K562 (cell line): ENCODE measurements around the gene KAZALD1. TPM values are rescaled to one million over a fixed set of nuclear protein-coding genes. Genes with fewer than 3 reads are reported as not detected.
A peak's percentile ranks its signal among the peaks of the same experiment; 100 is the strongest.

ENCODE experiments used
- CBFA2T2 ChIP-seq: fragments of 450-650 bp; conservative IDR thresholded peaks from 2 replicates; pipeline ENCODE4 v1.6.1; 2017; ENCODE audit warnings: mild to moderate bottlenecking
- CBX3 ChIP-seq, 2 experiments: IDR thresholded peaks; 1 replicate in 1 of 2; 2 replicates in 1 of 2; pipeline ENCODE4 v1.6.1; 2012; ENCODE audit warnings: inconsistent platforms in 2 of 2, low read length in 2 of 2, borderline replicate concordance in 1 of 2, control low read depth in 1 of 2
- EGR1 ChIP-seq: fragments of 450-650 bp; conservative IDR thresholded peaks from 2 replicates; pipeline ENCODE4 v1.6.1; 2017; ENCODE audit warnings: mild to moderate bottlenecking
- ELF1 ChIP-seq: fragments of 200-800 bp; sonication (Bioruptor generic); IDR thresholded peaks from 2 replicates; pipeline ENCODE4 v1.6.1; 2016; ENCODE audit warnings: missing genetic modification characterization, missing compliant biosample characterization
- KLF6 ChIP-seq: fragments of 250-450 bp; sonication (Bioruptor Pico); IDR thresholded peaks from 2 replicates; pipeline ENCODE4 v1.4.0; 2020; ENCODE audit warnings: mild to moderate bottlenecking, moderate library complexity, borderline replicate concordance
- L3MBTL2 ChIP-seq: fragments of 450-650 bp; IDR thresholded peaks from 2 replicates; pipeline ENCODE4 v1.6.1; 2016; ENCODE audit warnings: mild to moderate bottlenecking, moderate library complexity
- VEZF1 ChIP-seq: fragments of 200-800 bp; sonication (Bioruptor generic); IDR thresholded peaks from 2 replicates; pipeline ENCODE4 v1.6.1; 2017; ENCODE audit warnings: missing genetic modification characterization, missing compliant biosample characterization
- ZBTB11 ChIP-seq, 3 experiments: fragments of 200-800 bp in 1 of 3; fragments of 250-450 bp in 1 of 3; fragments of 450-650 bp in 1 of 3; sonication (Bioruptor Pico) in 1 of 3; sonication (Bioruptor generic) in 1 of 3; formaldehyde crosslinking in 1 of 3; IDR thresholded peaks; 2 replicates each; pipeline versions ENCODE4 v1.6.1 to v1.8.0; 2016 to 2022; ENCODE audit warnings: mild to moderate bottlenecking in 2 of 3, missing genetic modification characterization in 2 of 3, missing compliant biosample characterization in 1 of 3, moderate library complexity in 1 of 3
- ZNF518B ChIP-seq: fragments of 250-450 bp; sonication (Bioruptor Pico); IDR thresholded peaks from 2 replicates; pipeline ENCODE4 v1.5.0; 2021; ENCODE audit warnings: mild to moderate bottlenecking, moderate library complexity
- ZNF583 ChIP-seq: fragments of 250-450 bp; sonication (Bioruptor Pico); IDR thresholded peaks from 2 replicates; pipeline ENCODE4 v1.4.0; 2020
- polyA plus RNA-seq, 8 experiments: library from polyadenylated mRNA; depleted of rRNA in 4 of 8; stranded (reverse) in 5 of 8; unstranded in 3 of 8; fragments of >200 nt; fragmentation: Nextera tagmentation in 2 of 8; fragmentation: Illumina TruSeq in 1 of 8; extraction: Ambion mirVana in 2 of 8; extraction: Trizol in 1 of 8; gene quantifications; 2 replicates each; pipeline versions ENCODE4 v1.2.1 to v1.2.3, GENCODE V29; 2011 to 2014; ENCODE audit warnings: inconsistent platforms in 1 of 8, missing spikeins in 1 of 8
- total RNA-seq, 7 experiments: library from RNA; depleted of rRNA in 6 of 7; stranded (reverse); fragments of >200 nt in 6 of 7; fragmentation: Illumina TruSeq in 2 of 7; extraction: Trizol in 2 of 7; gene quantifications; 2 replicates each; pipeline versions ENCODE4 v1.2.1 to v1.2.3, GENCODE V29; 2011 to 2021; ENCODE audit warnings: low replicate concordance in 1 of 7
- TF ChIP-seq, protein P1 (sequence below): sonication (generic); formaldehyde crosslinking; IDR thresholded peaks from 2 replicates; pipeline ENCODE4 v1.8.0; 2023; ENCODE audit warnings: mild to moderate bottlenecking, missing genetic modification reagents

The KAZALD1 gene
- total and polyA plus RNA-seq, 9 of the 15 experiments (the other 6 are each of a cell fraction or from before 2014, with no cell fraction given): 0.15 to 10.0 (median 4.9) TPM

GRCh38 chr10:101071885-101072433 is 10.2 kb downstream of the KAZALD1 start (continued):
- TF ChIP-seq CBX3 (IDR thresholded peaks at IDR 0.05; ENCODE audit: borderline replicate concordance in 1 of 2, low read length in 2 of 2): no peak
- peak; percentile 63 for TF ChIP-seq VEZF1 (CRISPR knock-in tag)
- no peak for TF ChIP-seq KLF6
- TF ChIP-seq, protein P1, sequence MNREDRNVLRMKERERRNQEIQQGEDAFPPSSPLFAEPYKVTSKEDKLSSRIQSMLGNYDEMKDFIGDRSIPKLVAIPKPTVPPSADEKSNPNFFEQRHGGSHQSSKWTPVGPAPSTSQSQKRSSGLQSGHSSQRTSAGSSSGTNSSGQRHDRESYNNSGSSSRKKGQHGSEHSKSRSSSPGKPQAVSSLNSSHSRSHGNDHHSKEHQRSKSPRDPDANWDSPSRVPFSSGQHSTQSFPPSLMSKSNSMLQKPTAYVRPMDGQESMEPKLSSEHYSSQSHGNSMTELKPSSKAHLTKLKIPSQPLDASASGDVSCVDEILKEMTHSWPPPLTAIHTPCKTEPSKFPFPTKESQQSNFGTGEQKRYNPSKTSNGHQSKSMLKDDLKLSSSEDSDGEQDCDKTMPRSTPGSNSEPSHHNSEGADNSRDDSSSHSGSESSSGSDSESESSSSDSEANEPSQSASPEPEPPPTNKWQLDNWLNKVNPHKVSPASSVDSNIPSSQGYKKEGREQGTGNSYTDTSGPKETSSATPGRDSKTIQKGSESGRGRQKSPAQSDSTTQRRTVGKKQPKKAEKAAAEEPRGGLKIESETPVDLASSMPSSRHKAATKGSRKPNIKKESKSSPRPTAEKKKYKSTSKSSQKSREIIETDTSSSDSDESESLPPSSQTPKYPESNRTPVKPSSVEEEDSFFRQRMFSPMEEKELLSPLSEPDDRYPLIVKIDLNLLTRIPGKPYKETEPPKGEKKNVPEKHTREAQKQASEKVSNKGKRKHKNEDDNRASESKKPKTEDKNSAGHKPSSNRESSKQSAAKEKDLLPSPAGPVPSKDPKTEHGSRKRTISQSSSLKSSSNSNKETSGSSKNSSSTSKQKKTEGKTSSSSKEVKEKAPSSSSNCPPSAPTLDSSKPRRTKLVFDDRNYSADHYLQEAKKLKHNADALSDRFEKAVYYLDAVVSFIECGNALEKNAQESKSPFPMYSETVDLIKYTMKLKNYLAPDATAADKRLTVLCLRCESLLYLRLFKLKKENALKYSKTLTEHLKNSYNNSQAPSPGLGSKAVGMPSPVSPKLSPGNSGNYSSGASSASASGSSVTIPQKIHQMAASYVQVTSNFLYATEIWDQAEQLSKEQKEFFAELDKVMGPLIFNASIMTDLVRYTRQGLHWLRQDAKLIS: no peak
- TF ChIP-seq ZBTB11 (CRISPR knock-in tag; IDR thresholded peaks at IDR 0.05): peak in 1 of 3 experiments; percentile 45; a peak in 1 of 6 replicates
- no peak for TF ChIP-seq ZNF583
- TF ChIP-seq L3MBTL2: no peak
- no peak for TF ChIP-seq ELF1
- no peak for TF ChIP-seq ZNF518B
- TF ChIP-seq EGR1: no peak
- peak; percentile 67 for TF ChIP-seq CBFA2T2
